GM21619 (cell line): Measurements from ENCODE around the gene USF3.
A peak's percentile ranks its signal among the peaks of the same experiment; 100 is the strongest.

ENCODE experiments used
- ATAC-seq: cut with Tn5 transposase; IDR thresholded peaks from one replicate; pipeline ENCODE4 v1.9.1; 2021; ENCODE audit not compliant: unreplicated experiment

USF3 gene

GRCh38 chr3:113695786-113696645 lies at the start of gene USF3:
Gene USF3, minus strand, starts transcription at chr3:113696642. Its CDS starts 21,764 bp downstream, at chr3:113674878.
- ATAC-seq: peak; percentile 62

- peak; percentile 34 for ATAC-seq
These were observed 49.5 kb upstream of the USF3 start, which contains the start of gene NAA50 for GRCh38 chr3:113745756-113746547. Gene NAA50, minus strand, starts transcription at chr3:113746249. Its CDS starts 300 bp downstream, at chr3:113745949.

DNA sequence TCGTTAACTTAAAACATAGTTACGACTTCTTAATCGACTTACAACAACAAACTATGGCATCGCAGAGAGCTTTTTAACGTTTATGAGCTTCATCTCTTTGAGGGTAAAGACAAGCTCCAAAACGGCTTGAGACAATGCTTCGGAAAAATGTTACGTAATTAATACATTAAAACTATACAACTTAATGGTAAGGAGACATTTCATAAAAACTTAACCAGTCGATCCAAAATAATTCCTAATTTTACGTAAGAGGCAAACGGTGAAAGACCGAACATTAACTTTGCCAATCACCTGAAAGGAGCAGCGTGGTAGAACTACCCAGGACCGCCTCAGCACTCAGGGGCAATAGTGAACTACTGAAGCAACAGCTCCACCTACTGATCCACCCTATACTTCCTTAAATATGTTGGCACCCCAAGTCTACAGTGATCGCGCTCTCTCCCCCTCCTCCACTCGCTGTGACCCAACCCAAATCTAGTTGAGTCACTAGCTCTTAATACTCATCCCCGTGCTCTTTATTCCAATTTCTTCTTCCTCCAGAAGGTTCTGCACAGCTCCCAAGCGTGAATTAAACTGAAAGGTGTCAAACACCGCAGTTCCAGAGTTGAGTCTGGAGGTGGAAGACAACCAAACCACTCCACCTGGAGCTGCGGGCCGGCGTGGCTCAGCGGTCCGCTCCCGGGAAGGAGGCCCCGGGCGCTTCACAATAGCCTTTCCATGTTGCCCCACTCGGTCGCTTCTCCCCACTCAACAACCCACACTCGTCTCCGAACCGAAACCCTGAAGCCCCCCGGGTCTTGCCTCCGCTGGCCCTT lies 48.7 kb upstream of the USF3 start:
- ATAC-seq: peak; percentile 53

DNA sequence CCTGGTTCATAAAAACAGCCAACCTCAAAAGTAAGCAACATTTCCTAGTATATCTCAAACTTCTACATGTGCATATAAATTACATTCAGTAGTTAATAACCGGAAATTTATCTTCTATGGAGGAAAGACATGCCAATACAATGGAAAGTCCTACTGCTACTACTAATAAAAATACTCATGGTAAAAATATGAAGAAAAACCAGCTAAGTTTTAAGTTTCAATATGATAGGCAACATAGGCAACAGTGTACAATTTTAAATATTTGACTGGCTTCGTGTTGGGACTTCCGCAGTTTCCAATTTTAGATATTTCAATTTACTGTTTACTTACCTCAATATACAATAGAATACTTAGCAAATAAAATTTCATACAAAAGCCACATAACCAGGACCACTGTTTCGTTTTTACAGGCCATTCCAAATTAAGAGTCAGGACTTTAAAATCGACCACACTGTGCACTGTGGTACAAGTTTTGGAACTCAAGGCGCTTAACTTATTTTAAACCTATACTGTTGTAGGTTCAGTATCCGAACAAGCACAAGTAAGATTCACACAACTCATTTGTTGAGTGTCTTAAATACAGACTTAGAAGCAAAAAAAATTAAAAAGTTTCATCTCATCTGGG lies 46.7 kb upstream of the USF3 start:
- no peak for ATAC-seq

DNA sequence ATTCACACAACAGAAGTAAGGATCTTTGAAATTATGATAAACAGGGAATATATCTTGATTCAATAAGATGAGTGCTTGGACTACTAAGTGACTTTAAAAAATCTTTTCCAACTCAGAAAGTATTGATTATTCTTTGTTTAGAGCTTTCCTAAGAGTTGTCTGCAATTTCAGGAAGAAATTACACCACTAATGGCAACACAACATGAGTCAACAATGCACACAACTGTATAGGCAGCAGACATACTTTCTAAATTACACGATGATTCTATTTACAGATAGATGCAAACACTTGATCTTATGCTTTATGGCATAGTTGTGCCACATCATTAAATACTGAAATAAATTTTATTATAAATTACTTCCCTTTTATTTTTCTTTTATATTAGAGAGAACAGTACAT lies 45.2 kb upstream of the USF3 start:
- ATAC-seq: no peak

DNA sequence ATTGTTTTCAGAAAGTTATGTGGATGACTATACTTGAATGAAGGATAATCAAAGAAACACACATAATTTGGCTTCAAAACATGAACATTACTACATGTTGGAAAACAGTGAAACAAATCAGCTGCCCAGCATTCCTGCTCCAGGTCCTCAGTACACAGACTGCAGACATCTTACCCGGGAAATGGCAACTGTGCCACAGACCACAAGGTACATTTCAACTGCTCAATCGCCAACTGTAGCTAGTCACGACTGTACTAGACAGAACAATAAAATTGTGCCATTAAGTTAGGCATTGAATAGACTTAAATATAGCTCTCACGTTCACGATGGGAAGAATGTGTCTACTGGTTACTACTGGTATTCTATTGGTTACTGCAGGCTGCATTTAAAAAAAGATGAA lies 44.6 kb upstream of the USF3 start:
- ATAC-seq: no peak

DNA sequence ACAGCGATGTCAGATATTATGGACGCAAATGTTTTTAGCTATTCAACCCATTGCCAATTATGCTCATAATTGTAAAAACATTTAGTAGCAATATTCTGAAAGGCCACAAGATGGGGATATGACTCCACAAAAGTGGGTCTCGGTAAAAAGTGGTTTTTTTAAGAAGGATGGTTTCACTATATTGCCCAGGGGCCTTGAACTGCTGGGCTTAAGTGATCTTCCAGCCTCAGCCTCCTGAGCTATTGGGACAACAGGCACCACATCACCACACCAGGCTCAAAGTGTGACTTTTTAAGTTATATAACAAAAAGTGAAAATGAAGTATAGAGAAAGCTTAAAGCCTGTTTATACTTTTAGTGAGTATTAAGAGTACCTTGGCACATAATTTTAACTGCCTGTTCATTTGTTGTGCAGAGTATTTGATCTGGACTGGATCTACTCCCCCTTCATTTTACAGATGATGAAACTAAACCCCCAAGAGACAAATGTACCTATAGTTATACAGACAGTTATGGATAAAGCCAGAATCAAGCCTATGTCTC lies 40.2 kb upstream of the USF3 start:
- peak; percentile 65 for ATAC-seq

DNA sequence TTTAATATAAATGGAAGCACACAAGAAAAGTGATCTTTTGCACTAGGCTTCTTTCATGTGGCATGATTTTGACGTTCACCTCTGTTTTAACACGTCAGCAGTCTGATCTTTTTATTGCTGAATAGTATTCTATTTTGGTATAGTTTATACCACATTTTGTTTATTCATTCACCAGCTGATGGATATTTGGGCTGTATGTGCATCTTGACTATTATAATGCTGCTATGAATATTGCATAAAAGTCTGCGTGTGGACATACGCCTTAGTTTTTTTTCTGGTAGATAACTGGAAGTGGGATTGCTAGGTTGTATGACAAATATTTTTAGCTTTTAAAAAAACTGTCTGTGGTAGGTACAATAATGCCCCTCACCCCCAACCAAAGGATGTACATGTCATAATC lies 35.3 kb upstream of the USF3 start:
- ATAC-seq: no peak

GRCh38 chr3:113730550-113730949 lies 34.1 kb upstream of the USF3 start:
- ATAC-seq: no peak

DNA sequence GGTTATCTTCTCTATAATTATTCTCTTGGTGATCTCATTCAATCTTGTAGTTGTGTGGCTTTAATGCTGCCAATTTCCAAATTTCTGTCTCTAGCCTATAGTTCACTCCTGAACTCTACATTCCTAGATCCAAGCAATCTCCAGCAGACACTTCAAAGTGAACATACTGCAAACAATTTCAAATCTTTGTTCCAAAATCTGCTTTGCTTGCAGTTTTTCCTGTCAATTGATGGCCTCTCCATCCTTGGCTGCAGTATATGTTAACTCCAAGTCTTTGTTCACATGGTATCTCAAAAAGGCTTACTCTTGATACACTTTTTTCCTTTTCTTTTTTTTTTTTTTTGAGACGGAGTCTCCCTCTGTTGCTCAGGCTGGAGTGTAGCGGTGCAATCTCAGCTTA lies 32.2 kb upstream of the USF3 start:
- ATAC-seq: no peak

- no peak for ATAC-seq
These were observed 25.2 kb upstream of the USF3 start for GRCh38 chr3:113721636-113722035.

GRCh38 chr3:113719758-113720157 lies 23.3 kb upstream of the USF3 start:
- ATAC-seq: no peak

DNA sequence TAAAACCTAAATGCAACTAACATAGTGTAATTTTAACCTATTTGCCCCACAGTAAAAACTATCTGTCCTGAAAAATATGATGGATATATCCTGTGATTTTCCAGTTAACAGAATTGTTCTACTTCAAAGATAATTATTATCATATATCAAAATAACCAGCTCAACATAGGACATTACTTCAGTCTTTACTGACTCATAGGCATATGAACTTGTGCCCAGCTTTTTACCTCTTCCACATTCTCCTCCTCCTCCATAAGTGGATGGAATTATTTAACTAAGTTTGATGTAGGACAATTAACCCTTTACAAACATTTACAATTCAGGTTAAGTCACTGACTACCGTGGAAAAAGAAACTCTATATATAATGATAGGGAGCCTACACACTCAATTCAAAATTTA lies 22.9 kb upstream of the USF3 start:
- ATAC-seq: no peak

GRCh38 chr3:113717818-113718217 lies 21.4 kb upstream of the USF3 start:
- ATAC-seq: no peak

DNA sequence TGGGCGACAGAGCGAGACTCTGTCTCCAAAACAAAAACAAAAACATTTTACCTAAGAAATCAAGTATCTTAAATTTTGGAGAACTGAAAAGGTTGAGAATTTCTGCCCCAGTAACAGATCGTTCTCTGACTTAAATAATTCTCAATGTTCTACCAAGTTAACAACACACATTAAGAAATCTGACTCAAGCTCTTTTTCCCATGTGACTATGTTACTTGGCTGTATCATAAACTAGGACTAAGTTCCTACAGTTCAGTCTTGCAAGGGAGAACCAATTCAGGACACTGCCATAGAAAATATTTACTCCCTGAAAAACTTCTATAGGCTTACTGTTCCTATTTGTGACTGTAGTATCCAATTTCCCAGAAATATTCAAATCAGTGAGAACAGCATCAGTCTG lies 20.9 kb upstream of the USF3 start:
- ATAC-seq: no peak

DNA sequence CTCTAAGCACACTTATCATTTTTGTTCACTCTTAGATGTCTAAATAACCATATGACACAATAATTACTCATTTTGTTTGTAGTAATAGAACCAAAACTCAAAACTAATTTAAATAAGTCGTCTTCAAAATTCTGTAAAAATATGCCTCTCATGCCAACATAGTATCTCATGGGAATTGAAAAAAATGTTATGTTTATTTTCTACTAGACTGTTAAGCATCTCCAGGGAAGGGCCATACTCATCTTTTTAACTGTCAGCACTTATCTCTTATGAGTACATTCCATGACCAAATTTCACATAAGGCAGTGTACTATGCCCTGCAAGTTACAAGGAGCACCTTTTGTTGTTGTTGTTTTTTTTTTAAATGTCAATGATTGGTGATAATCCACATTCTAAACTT lies 18.3 kb upstream of the USF3 start:
- ATAC-seq: no peak

DNA sequence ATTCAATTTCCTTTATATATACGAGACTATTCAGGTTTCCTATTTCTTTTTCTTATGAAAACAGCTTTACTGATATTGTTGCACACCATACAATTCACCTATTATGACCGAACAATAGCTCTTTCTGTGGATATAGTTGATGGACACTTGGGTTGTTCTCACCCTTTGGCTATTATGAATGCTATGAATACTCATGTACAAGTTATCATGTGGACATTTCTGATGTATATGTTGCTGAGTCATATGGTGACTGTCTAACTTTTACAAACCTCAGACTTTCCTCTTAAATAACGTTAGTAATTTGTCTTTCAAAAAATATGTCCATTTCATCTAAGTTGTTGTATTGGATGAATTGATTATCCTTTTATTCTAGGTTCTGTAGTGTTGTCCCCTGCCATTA lies 15.7 kb upstream of the USF3 start:
- no peak for ATAC-seq

- no peak for ATAC-seq
These were observed 11.4 kb upstream of the USF3 start for GRCh38 chr3:113707835-113708234.

GRCh38 chr3:113698956-113699355 lies 2.5 kb upstream of the USF3 start:
- no peak for ATAC-seq

GRCh38 chr3:113698213-113698742 lies 1.8 kb upstream of the USF3 start:
- no peak for ATAC-seq
